Peyer's patch (tissue), 4 donors: ENCODE data around the gene ETF1.

Experiments used
- POLR2A ChIP-seq, 2 donors: fragments of 450-650 bp; IDR thresholded peaks; one replicate each; pipeline ENCODE4 v1.5.1; 2017; ENCODE audit warnings: antibody characterized with exemption in 2 of 2, mild to moderate bottlenecking in 2 of 2, moderate library complexity in 2 of 2
- TF ChIP-seq, protein P1 (sequence below), 6 experiments: fragments of 450-650 bp in 4 of 6; fragments of 200-600 bp in 2 of 6; sonication (generic) in 1 of 6; IDR thresholded peaks; one replicate each; pipeline ENCODE4 v1.5.1; 2017 to 2019; ENCODE audit warnings: antibody characterized with exemption in 6 of 6, mild to moderate bottlenecking in 3 of 6, moderate library complexity in 1 of 6

GRCh38 chr5:138528744-138529469 is 14.1 kb downstream of the ETF1 start:
- TF ChIP-seq, protein P1, sequence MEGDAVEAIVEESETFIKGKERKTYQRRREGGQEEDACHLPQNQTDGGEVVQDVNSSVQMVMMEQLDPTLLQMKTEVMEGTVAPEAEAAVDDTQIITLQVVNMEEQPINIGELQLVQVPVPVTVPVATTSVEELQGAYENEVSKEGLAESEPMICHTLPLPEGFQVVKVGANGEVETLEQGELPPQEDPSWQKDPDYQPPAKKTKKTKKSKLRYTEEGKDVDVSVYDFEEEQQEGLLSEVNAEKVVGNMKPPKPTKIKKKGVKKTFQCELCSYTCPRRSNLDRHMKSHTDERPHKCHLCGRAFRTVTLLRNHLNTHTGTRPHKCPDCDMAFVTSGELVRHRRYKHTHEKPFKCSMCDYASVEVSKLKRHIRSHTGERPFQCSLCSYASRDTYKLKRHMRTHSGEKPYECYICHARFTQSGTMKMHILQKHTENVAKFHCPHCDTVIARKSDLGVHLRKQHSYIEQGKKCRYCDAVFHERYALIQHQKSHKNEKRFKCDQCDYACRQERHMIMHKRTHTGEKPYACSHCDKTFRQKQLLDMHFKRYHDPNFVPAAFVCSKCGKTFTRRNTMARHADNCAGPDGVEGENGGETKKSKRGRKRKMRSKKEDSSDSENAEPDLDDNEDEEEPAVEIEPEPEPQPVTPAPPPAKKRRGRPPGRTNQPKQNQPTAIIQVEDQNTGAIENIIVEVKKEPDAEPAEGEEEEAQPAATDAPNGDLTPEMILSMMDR (IDR thresholded peaks at IDR 0.05): no peak
- TF ChIP-seq POLR2A (IDR thresholded peaks at IDR 0.05): no peak
